ENCODE results near the gene OVAAL. TPM values are rescaled to one million over a fixed set of nuclear protein-coding genes. Genes with fewer than 3 reads are reported as not detected.

The OVAAL gene
- total and polyA plus RNA-seq, 4 donors: not detected

- Histone ChIP-seq H3K4me1 (ENCODE audit: control insufficient read depth in 4 of 4, insufficient read depth in 4 of 4, low read length in 3 of 4) (peaks cover 0 to 2% (median 1%) of the 10 kb centered on the region in 4 donors), H3K9ac (ENCODE audit: low read depth in 1 of 2, low read length in 2 of 2) (no peak overlapping the region), H3K27ac (ENCODE audit: low read depth in 1 of 2, low read length in 2 of 2) (no peak overlapping the region), H3K27me3 (ENCODE audit: control insufficient read depth in 4 of 4, insufficient read depth in 4 of 4, low read length in 3 of 4) (no peaks in the 10 kb centered on the region), H3K36me3 (ENCODE audit: control insufficient read depth in 4 of 4, insufficient read depth in 3 of 4, low read depth in 1 of 4, low read length in 3 of 4) (no peaks in the 10 kb centered on the region), H3K4me3 (ENCODE audit: low read depth in 1 of 3, low read length in 3 of 3) (no peak overlapping the region), H3K9me3 (ENCODE audit: control insufficient read depth in 4 of 4, low read length in 3 of 4) (no peaks in the 10 kb centered on the region)
- TF ChIP-seq TAF1 (conservative IDR thresholded peaks at IDR 0.05): no peak
- no peak for TF ChIP-seq NR2F2 (IDR thresholded peaks at IDR 0.05)
- TF ChIP-seq SP1 (IDR thresholded peaks at IDR 0.05): no peak
- TF ChIP-seq HNF4A (conservative IDR thresholded peaks at IDR 0.05): no peak
- no peak for TF ChIP-seq ZBTB33 (IDR thresholded peaks at IDR 0.05)
- TF ChIP-seq RAD21 (IDR thresholded peaks at IDR 0.05): no peak
- TF ChIP-seq REST (IDR thresholded peaks at IDR 0.05): no peak
- no peak for TF ChIP-seq MAX (IDR thresholded peaks at IDR 0.05)
- no peak for TF ChIP-seq FOXA2 (IDR thresholded peaks at IDR 0.05)
- no peak for TF ChIP-seq JUND (IDR thresholded peaks at IDR 0.05)
- TF ChIP-seq GABPA (IDR thresholded peaks at IDR 0.05 in 1 of 2, conservative IDR thresholded peaks at IDR 0.05 in 1 of 2): no peak
- no peak for TF ChIP-seq EGR1 (IDR thresholded peaks at IDR 0.05; ENCODE audit: low read depth in 2 of 2)
- TF ChIP-seq CTCF (IDR thresholded peaks at IDR 0.05; ENCODE audit: low read depth, low read length, missing input control): no peak
- no peak for TF ChIP-seq ATF3 (IDR thresholded peaks at IDR 0.05)
- TF ChIP-seq YY1 (IDR thresholded peaks at IDR 0.05): no peak
- TF ChIP-seq HNF4G (IDR thresholded peaks at IDR 0.05): no peak
- TF ChIP-seq FOXA1 (IDR thresholded peaks at IDR 0.05): no peak
- TF ChIP-seq RXRA (IDR thresholded peaks at IDR 0.05): no peak
- 74% methylated on average over 5 of the region's 5 CpGs for WGBS
- DNase-seq (ENCODE audit: low spot score): no peak
Measured at GRCh38 chr1:180527101-180527669, 31.6 kb upstream of the OVAAL start.
